Stimulated activated CD4-positive, alpha-beta T cell treated with anti-CD3 and anti-CD28 coated beads, TNF-alpha, amount 100 ng/mL, for 1 hour (primary cell): ENCODE measurements around the gene P3R3URF.
A peak's percentile ranks its signal among the peaks of the same experiment; 100 is the strongest.

Source experiments
- DNase-seq, 3 donors: peaks; one replicate each; pipeline ENCODE4 v3.0.0-alpha.2; 2020; ENCODE audit warnings: low read depth in 3 of 3, low spot score in 1 of 3

The P3R3URF gene

DNA sequence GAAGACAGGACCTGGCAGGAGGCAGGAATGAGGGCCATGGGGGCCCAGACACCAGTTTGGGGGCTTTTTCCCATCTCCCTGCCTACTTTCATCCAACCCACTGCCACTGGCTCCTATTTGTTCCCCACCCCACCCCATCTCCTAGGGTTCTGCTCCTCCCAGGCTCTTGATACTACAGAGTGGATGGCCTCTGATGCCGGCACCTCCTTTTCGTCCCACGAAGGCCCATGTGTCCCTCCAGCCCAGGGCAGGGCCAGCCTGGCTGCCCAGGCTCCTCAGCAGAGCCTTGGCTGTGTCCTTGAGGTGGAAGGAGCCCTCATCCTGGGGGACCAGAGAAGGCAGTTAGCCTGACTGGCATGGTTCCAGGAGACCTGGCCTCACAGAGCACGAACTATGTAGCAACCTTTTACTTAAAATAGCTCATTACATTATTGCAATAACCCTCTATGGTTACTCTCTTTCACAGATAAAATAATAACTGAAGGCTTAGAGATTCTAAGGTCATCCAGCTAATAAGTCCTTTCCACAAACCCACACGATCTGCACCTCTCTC, 18.4 kb upstream of the P3R3URF start:
- DNase-seq, result no peak

- DNase-seq, result no peak
These were observed 17.8 kb upstream of the P3R3URF start for GRCh38 chr1:46193984-46194570.

DNA sequence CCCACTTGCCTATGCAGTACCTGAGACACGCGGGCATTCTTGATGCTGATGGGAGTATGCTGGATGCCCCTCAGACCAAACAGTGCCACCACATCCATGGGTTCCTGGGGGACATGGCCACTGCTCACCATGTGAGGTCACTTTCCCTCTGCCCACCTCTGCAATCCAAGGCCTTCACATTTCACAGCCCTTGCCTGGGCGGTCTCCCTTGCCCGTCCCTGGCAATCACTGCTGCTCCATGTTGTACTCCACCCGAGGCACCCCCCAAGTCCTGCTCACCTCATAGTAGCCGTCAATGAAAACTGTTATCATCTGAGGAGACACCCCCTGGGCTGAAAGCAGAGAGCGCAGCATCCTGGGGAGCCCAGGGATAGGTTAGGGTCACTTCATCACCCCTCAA, 17.0 kb upstream of the P3R3URF start:
- DNase-seq, result no peak

DNA sequence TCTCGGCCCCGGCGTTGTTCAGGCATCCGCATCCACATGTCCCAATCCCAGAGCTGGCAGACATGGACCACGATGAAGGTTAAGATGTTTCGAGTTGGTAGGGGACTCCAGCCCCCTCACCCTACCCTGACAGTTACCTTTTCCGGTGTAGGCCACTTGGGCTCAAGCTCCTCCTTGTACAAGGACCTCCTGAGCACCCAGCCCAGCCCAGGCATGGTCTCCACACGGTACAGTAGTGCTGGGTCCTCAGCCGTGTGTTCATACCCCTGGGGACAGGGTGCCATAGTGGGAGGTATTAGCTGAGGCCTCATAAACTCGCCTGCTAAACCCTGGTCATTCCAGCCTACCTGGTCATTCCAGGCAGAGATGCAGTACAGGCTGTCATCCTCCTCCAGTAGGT, 15.9 kb upstream of the P3R3URF start:
- DNase-seq, result no peak

DNA sequence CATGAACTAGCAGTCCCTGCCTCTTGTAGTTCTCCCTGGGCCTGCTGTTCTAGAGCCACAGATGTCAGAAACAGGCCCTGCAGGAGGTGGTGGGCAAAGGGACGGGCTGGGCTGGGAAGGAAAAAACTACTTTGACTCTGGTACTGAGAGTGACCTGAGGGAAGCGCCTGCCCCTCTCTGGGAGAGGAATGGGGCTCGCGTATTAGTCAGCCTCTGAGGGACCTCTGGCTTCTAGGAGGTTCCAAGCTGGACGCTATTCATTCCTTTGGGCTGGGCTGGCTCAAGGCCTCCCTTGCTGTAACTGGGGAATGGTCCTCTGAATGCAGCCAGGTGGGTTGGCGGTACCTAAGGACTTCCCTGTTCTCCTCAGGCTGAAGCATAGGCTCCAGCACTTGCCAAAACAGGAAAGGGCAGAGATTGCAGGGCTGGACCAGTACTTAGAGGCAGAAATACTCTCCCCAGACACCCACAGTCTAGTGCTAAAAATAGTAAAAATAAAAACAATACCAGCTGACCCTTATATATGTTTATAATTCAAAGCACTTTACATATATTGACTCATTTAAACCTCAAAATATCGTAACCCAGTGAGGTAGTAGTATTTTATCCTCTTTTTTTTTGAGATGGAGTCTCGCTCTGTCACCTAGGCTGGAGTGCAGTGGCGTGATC, 14.9 kb upstream of the P3R3URF start:
- DNase-seq, result no peak

GRCh38 chr1:46190539-46190938, 14.3 kb upstream of the P3R3URF start:
- DNase-seq, result no peak

GRCh38 chr1:46188295-46189030, 12.2 kb upstream of the P3R3URF start:
- DNase-seq, result no peak

GRCh38 chr1:46187106-46187869, 11.0 kb upstream of the P3R3URF start:
- DNase-seq, result no peak

GRCh38 chr1:46186076-46186475, 9.8 kb upstream of the P3R3URF start:
- no peak for DNase-seq

DNA sequence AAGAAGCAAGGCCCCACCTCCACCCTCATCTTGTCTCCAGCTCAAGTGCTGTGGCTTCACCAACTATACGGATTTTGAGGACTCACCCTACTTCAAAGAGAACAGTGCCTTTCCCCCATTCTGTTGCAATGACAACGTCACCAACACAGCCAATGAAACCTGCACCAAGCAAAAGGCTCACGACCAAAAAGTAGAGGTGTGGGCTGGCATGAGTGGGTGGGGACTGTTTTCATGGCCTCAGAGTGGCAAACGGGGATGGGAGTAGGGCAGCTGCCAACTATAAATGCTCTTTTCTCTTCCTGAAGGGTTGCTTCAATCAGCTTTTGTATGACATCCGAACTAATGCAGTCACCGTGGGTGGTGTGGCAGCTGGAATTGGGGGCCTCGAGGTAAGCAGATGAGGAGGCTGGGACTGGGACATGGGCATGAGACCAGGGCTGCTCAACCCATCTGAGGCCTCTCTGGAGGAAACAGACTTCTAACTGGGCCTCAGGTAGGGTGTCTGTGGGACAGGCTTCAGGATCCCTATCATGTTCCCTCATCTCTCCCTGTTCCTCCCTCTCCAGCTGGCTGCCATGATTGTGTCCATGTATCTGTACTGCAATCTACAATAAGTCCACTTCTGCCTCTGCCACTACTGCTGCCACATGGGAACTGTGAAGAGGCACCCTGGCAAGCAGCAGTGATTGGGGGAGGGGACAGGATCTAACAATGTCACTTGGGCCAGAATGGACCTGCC, 8.8 kb upstream of the P3R3URF start:
- DNase-seq, result peak in 1 of 3 donors; percentile 48

- DNase-seq, result no peak
These were observed 7.8 kb upstream of the P3R3URF start for GRCh38 chr1:46183926-46184557.

GRCh38 chr1:46183079-46183847, 7.0 kb upstream of the P3R3URF start:
- no peak for DNase-seq

DNA sequence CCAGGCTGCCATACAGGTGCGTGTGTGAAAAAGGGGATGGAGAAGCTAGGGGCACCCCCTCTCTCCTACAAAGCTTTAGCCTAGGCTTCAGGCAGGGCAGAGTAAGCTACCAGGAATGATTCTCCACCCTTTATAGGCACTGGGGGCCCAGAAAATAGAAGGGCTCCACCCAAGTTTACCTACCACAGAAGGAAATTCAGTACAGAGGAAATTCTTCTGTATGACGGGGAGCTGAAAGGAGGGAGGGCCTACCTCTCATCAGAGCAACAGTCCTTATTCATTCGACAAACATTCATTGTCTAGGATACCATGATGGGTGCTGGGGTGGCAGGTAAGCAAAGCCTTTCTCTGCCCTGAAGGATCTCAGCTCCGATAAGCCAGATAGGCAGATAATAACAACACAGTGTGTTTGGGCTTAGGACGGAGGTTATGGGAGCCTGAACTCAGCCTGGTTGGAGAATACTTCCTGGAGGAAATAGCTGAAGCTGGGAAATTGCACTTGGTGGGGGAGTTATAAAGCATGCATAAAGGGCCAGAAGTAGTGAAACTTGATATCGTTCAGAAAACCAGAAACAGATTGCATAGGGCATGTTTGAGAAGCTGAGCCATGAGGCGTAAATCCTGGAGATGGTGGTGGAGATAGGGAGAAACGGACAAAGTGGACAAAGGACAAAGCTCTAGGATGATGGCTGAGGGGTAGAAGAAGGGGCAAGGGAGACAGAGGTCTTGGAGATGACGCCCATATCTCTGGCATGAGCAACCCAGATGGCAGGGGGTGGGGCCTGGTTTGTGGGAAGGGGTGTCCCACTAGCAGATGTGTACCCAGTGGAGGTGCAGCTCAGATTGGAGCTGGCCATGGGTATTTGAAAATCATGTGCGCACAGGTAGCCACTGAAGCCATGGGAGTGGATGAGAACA, 5.3 kb upstream of the P3R3URF start:
- DNase-seq, result no peak

GRCh38 chr1:46180082-46180616, 3.9 kb upstream of the P3R3URF start:
- DNase-seq, result no peak

GRCh38 chr1:46179138-46180081, 3.1 kb upstream of the P3R3URF start:
- peak; percentile 26 to 42 (median 35) for DNase-seq

DNA sequence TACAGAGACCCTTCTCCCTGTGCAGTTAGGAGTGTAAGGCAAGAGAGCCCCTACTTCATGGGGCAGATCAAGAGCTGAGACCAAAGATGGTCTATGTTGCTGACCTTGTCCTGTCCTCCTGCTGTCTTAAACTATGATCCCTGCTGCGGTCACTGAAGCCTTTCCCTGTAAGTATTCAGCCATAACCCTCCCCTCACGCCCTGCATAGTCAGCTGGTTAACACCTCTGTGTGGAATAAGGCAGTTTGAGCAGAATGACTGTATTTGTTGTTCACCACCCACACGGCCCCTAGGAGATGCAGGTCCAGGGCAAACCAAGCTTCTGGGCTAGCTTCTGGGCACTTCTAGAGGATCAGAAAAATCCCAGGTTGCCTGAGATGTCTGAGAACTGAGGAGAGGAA, 1.0 kb downstream of the P3R3URF start:
- no peak for DNase-seq
